Measurements from ENCODE around the gene KRT75.
"Not testable (repeated sequence)": the region's sequence is repeated elsewhere in the genome, so short reads cannot be mapped to it uniquely, and the experiment has no call there.

KRT75 gene

GRCh38 chr12:52415870-52416750 is 18.1 kb downstream of the KRT75 start:
- DNase-seq: no peak

- no peak for DNase-seq
These were observed 19.2 kb downstream of the KRT75 start for GRCh38 chr12:52414936-52415335.

GRCh38 chr12:52413782-52414345 is 20.3 kb downstream of the KRT75 start:
- DNase-seq: no peak

- DNase-seq: no peak
These were observed 21.0 kb downstream of the KRT75 start for GRCh38 chr12:52413202-52413601.

- no peak for DNase-seq
These were observed 22.4 kb downstream of the KRT75 start for GRCh38 chr12:52411815-52412214.

- not testable (repeated sequence) for DNase-seq
These were observed 23.5 kb downstream of the KRT75 start for GRCh38 chr12:52410589-52411248.

GRCh38 chr12:52407918-52408317 is 26.3 kb downstream of the KRT75 start:
- no peak for DNase-seq

- DNase-seq: no peak
These were observed 28.2 kb downstream of the KRT75 start, which contains the start of gene KRT82 for GRCh38 chr12:52405922-52406385. Gene KRT82 (minus strand): TSS chr12:52406335. CDS start chr12:52406277, 58 bp downstream.

GRCh38 chr12:52404951-52405350 is 29.2 kb downstream of the KRT75 start:
- no peak for DNase-seq

GRCh38 chr12:52403561-52403960 is 30.6 kb downstream of the KRT75 start:
- DNase-seq: no peak

GRCh38 chr12:52402873-52403540 is 31.2 kb downstream of the KRT75 start:
- DNase-seq: no peak

GRCh38 chr12:52402377-52402776 is 31.8 kb downstream of the KRT75 start:
- no peak for DNase-seq

GRCh38 chr12:52401926-52402325 is 32.2 kb downstream of the KRT75 start:
- no peak for DNase-seq

GRCh38 chr12:52401526-52401925 is 32.6 kb downstream of the KRT75 start:
- DNase-seq: no peak

GRCh38 chr12:52400906-52401305 is 33.3 kb downstream of the KRT75 start:
- no peak for DNase-seq

- DNase-seq: no peak
These were observed 34.4 kb downstream of the KRT75 start for GRCh38 chr12:52399756-52400155.

GRCh38 chr12:52398176-52398575 is 36.0 kb downstream of the KRT75 start:
- no peak for DNase-seq

- DNase-seq: no peak
These were observed 37.5 kb downstream of the KRT75 start for GRCh38 chr12:52396656-52397055.

- DNase-seq: no peak
These were observed 38.3 kb downstream of the KRT75 start for GRCh38 chr12:52395761-52396434.

GRCh38 chr12:52394836-52395405 is 39.2 kb downstream of the KRT75 start:
- DNase-seq: no peak

GRCh38 chr12:52392465-52393007 is 41.6 kb downstream of the KRT75 start:
- DNase-seq: no peak

- DNase-seq: no peak
These were observed 42.6 kb downstream of the KRT75 start for GRCh38 chr12:52391618-52392002.

Measured in activated naive CD4-positive, alpha-beta T cell treated with Interleukin-2 at 50 U/mL for 16 hours (primary cell).